ENCODE results near the gene CCSER1.

DNA sequence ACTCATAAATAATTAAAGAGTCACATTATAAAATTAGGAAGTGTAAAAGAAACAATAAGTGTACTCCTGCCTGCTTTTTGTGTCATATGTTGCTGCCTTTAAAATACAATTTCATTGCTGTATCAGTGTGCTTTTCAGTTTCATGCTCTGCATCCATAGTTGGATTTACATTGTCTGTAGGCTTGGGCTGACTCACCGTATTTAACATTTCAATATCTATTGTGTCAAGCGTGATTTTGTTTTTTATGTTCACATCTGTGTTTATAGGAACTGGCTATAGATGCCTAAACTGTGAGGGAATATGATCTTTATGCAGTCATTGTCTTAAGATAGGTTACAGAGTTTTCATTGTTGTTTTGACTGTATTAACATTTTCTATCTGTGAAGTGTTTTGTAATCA lies 18.1 kb downstream of the CCSER1 start:
- TF ChIP-seq, protein P1, sequence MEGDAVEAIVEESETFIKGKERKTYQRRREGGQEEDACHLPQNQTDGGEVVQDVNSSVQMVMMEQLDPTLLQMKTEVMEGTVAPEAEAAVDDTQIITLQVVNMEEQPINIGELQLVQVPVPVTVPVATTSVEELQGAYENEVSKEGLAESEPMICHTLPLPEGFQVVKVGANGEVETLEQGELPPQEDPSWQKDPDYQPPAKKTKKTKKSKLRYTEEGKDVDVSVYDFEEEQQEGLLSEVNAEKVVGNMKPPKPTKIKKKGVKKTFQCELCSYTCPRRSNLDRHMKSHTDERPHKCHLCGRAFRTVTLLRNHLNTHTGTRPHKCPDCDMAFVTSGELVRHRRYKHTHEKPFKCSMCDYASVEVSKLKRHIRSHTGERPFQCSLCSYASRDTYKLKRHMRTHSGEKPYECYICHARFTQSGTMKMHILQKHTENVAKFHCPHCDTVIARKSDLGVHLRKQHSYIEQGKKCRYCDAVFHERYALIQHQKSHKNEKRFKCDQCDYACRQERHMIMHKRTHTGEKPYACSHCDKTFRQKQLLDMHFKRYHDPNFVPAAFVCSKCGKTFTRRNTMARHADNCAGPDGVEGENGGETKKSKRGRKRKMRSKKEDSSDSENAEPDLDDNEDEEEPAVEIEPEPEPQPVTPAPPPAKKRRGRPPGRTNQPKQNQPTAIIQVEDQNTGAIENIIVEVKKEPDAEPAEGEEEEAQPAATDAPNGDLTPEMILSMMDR (conservative IDR thresholded peaks at IDR 0.05; ENCODE audit: low read length) = no peak
- TF ChIP-seq EZH2phosphoT487 (IDR thresholded peaks at IDR 0.05; ENCODE audit: borderline replicate concordance, low read depth, low read length) = no peak
